Thyroid gland (tissue), 4 donors: ENCODE results near the gene TIPIN.

Experiments used
- CTCF ChIP-seq, 6 experiments: fragments of 200-600 bp in 3 of 6; fragments of 450-650 bp in 3 of 6; sonication (generic) in 3 of 6; IDR thresholded peaks; one replicate each; pipeline ENCODE4 v1.5.1; 2016 to 2019; ENCODE audit warnings: antibody characterized with exemption in 6 of 6, mild to moderate bottlenecking in 2 of 6, inconsistent platforms in 1 of 6, moderate library complexity in 1 of 6
- POLR2A ChIP-seq, 2 donors: fragments of 450-650 bp; IDR thresholded peaks; one replicate each; pipeline ENCODE4 v1.6.1; 2017; ENCODE audit warnings: antibody characterized with exemption in 2 of 2, mild to moderate bottlenecking in 2 of 2, moderate library complexity in 1 of 2

GRCh38 chr15:66378814-66379430, 22.4 kb upstream of the TIPIN start:
- TF ChIP-seq CTCF (IDR thresholded peaks at IDR 0.05): no peak
- no peak for TF ChIP-seq POLR2A (IDR thresholded peaks at IDR 0.05)
